K562 (cell line): Measurements from ENCODE around the gene POLR1B. TPM values are rescaled to one million over a fixed set of nuclear protein-coding genes. Genes with fewer than 3 reads are reported as not detected.

Source experiments
- ASH1L ChIP-seq: fragments of 450-650 bp; IDR thresholded peaks from 2 replicates; pipeline ENCODE4 v1.6.1; 2018; ENCODE audit warnings: borderline replicate concordance, mild to moderate bottlenecking, low read depth; ENCODE audit not compliant: partially characterized antibody
- BCOR ChIP-seq: fragments of 450-650 bp; IDR thresholded peaks from 2 replicates; pipeline ENCODE4 v1.6.1; 2016
- COPS2 ChIP-seq: fragments of 450-650 bp; conservative IDR thresholded peaks from 2 replicates; pipeline ENCODE4 v1.6.1; 2016; ENCODE audit warnings: mild to moderate bottlenecking, moderate library complexity
- FOXP1 ChIP-seq: sonication (generic); formaldehyde crosslinking; IDR thresholded peaks from 2 replicates; pipeline ENCODE4 v1.8.0; 2022; ENCODE audit warnings: mild to moderate bottlenecking, missing genetic modification reagents
- KHSRP ChIP-seq: fragments of 450-650 bp; IDR thresholded peaks from 2 replicates; pipeline ENCODE4 v1.6.1; 2017
- PCBP1 ChIP-seq: fragments of 200-400 bp; formaldehyde crosslinking; IDR thresholded peaks from 2 replicates; pipeline ENCODE4 v1.6.1; 2018; ENCODE audit warnings: mild to moderate bottlenecking, low read depth, low read length; ENCODE audit not compliant: poor library complexity, severe bottlenecking
- POU5F1 ChIP-seq: fragments of 150-350 bp; IDR thresholded peaks from 2 replicates; pipeline ENCODE4 v1.6.1; 2014; ENCODE audit warnings: borderline replicate concordance, low read length, low read depth, mild to moderate bottlenecking; ENCODE audit not compliant: partially characterized antibody
- PTRF ChIP-seq: fragments of 450-650 bp; IDR thresholded peaks from 2 replicates; pipeline ENCODE4 v1.6.1; 2016; ENCODE audit warnings: mild to moderate bottlenecking, missing genetic modification characterization, missing compliant biosample characterization
- THRAP3 ChIP-seq: fragments of 450-650 bp; IDR thresholded peaks from 2 replicates; pipeline ENCODE4 v1.6.1; 2016; ENCODE audit warnings: mild to moderate bottlenecking, inconsistent platforms, borderline replicate concordance
- XRCC3 ChIP-seq: fragments of 450-650 bp; IDR thresholded peaks from 2 replicates; pipeline ENCODE4 v1.6.1; 2017; ENCODE audit warnings: mild to moderate bottlenecking, moderate library complexity
- ZNF324 ChIP-seq: fragments of 250-450 bp; sonication (Bioruptor Pico); IDR thresholded peaks from 2 replicates; pipeline ENCODE4 v1.4.0; 2020; ENCODE audit warnings: mild to moderate bottlenecking
- polyA plus RNA-seq, 8 experiments: library from polyadenylated mRNA; depleted of rRNA in 4 of 8; stranded (reverse) in 5 of 8; unstranded in 3 of 8; fragments of >200 nt; fragmentation: Nextera tagmentation in 2 of 8; fragmentation: Illumina TruSeq in 1 of 8; extraction: Ambion mirVana in 2 of 8; extraction: Trizol in 1 of 8; gene quantifications; 2 replicates each; pipeline versions ENCODE4 v1.2.1 to v1.2.3, GENCODE V29; 2011 to 2014; ENCODE audit warnings: inconsistent platforms in 1 of 8, missing spikeins in 1 of 8
- total RNA-seq, 7 experiments: library from RNA; depleted of rRNA in 6 of 7; stranded (reverse); fragments of >200 nt in 6 of 7; fragmentation: Illumina TruSeq in 2 of 7; extraction: Trizol in 2 of 7; gene quantifications; 2 replicates each; pipeline versions ENCODE4 v1.2.1 to v1.2.3, GENCODE V29; 2011 to 2021; ENCODE audit warnings: low replicate concordance in 1 of 7
- TF ChIP-seq, protein P1 (sequence below): fragments of 450-650 bp; IDR thresholded peaks from 2 replicates; pipeline ENCODE4 v1.6.1; 2016; ENCODE audit warnings: low read depth
- TF ChIP-seq, protein P2 (sequence below): sonication (generic); formaldehyde crosslinking; IDR thresholded peaks from 2 replicates; pipeline ENCODE4 v1.8.1; 2023; ENCODE audit warnings: mild to moderate bottlenecking, missing genetic modification reagents
- TF ChIP-seq, protein P3 (sequence below): sonication (generic); formaldehyde crosslinking; IDR thresholded peaks from 2 replicates; pipeline ENCODE4 v1.8.0; 2023; ENCODE audit warnings: mild to moderate bottlenecking, missing genetic modification reagents

The POLR1B gene
- total and polyA plus RNA-seq, 9 of the 15 experiments (the other 6 are each of a cell fraction or from before 2014, with no cell fraction given): 19.8 to 55.1 (median 40.2) TPM

DNA sequence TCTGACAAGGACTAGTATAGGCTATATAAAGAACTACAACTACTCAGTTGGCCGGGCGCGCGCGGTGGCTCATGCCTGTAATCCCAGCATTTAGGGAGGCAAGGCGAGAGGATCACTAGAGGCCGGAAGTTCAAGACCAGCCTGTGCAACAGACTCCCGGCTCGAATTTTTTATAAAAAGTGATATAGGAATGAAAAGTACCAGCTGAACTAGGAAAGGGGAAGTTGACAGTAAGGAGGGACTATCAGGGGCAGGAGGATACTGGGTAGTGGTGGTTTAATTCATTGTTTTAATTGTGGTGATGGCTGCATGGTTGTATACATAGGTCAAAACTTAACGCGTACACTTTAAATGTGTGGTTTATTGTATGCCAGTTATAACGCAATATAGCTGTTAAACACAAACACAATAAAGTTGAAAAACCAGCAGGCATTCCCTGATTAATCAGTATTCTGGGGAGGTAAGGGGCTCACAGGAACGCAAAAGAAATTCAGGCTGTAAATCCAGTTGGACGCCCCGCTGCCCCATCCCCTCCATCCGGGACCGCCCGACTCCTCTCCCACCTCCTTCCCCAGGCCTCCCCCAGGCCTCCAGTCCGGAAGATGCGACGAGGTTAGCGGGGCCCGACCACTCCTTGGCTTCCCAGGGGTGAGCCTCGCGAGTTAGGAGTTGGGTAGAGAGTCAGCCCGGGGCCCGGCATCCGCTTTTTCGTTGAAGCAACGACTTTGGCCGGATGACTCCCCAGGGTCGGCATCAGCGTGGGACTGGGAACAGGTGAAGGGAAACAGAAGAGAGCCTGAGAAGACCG is 746 bp upstream of the POLR1B start (continued):
- TF ChIP-seq, protein P1, sequence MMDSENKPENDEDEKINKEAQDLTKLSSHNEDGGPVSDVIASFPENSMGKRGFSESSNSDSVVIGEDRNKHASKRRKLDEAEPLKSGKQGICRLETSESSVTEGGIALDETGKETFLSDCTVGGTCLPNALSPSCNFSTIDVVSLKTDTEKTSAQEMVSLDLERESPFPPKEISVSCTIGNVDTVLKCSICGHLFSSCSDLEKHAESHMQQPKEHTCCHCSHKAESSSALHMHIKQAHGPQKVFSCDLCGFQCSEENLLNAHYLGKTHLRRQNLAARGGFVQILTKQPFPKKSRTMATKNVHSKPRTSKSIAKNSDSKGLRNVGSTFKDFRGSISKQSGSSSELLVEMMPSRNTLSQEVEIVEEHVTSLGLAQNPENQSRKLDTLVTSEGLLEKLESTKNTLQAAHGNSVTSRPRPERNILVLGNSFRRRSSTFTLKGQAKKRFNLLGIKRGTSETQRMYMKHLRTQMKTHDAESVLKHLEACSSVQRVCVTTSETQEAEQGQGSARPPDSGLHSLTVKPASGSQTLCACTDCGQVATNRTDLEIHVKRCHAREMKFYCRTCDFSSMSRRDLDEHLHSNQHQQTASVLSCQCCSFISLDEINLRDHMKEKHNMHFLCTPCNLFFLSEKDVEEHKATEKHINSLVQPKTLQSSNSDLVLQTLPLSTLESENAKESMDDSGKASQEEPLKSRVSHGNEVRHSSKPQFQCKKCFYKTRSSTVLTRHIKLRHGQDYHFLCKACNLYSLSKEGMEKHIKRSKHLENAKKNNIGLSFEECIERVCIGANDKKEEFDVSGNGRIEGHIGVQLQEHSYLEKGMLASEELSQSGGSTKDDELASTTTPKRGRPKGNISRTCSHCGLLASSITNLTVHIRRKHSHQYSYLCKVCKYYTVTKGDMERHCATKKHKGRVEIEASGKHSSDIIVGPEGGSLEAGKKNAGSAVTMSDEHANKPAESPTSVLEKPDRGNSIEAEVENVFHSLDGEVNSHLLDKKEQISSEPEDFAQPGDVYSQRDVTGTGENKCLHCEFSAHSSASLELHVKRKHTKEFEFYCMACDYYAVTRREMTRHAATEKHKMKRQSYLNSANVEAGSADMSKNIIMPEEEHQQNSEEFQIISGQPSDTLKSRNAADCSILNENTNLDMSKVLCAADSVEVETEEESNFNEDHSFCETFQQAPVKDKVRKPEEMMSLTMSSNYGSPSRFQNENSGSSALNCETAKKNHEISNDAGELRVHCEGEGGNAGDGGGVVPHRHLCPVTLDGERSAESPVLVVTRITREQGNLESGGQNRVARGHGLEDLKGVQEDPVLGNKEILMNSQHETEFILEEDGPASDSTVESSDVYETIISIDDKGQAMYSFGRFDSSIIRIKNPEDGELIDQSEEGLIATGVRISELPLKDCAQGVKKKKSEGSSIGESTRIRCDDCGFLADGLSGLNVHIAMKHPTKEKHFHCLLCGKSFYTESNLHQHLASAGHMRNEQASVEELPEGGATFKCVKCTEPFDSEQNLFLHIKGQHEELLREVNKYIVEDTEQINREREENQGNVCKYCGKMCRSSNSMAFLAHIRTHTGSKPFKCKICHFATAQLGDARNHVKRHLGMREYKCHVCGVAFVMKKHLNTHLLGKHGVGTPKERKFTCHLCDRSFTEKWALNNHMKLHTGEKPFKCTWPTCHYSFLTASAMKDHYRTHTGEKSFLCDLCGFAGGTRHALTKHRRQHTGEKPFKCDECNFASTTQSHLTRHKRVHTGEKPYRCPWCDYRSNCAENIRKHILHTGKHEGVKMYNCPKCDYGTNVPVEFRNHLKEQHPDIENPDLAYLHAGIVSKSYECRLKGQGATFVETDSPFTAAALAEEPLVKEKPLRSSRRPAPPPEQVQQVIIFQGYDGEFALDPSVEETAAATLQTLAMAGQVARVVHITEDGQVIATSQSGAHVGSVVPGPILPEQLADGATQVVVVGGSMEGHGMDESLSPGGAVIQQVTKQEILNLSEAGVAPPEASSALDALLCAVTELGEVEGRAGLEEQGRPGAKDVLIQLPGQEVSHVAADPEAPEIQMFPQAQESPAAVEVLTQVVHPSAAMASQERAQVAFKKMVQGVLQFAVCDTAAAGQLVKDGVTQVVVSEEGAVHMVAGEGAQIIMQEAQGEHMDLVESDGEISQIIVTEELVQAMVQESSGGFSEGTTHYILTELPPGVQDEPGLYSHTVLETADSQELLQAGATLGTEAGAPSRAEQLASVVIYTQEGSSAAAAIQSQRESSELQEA: no peak
- no peak for TF ChIP-seq XRCC3
- TF ChIP-seq KHSRP: no peak
- TF ChIP-seq PTRF: no peak
- TF ChIP-seq ZNF324: no peak
- TF ChIP-seq POU5F1: no peak
- TF ChIP-seq, protein P2, sequence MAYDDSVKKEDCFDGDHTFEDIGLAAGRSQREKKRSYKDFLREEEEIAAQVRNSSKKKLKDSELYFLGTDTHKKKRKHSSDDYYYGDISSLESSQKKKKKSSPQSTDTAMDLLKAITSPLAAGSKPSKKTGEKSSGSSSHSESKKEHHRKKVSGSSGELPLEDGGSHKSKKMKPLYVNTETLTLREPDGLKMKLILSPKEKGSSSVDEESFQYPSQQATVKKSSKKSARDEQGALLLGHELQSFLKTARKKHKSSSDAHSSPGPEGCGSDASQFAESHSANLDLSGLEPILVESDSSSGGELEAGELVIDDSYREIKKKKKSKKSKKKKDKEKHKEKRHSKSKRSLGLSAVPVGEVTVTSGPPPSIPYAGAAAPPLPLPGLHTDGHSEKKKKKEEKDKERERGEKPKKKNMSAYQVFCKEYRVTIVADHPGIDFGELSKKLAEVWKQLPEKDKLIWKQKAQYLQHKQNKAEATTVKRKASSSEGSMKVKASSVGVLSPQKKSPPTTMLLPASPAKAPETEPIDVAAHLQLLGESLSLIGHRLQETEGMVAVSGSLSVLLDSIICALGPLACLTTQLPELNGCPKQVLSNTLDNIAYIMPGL (CRISPR knock-in tag): no peak
- TF ChIP-seq THRAP3: no peak
- TF ChIP-seq BCOR: no peak; the same call in 1 of the 2 replicates
- TF ChIP-seq ASH1L: peak; percentile 80
- TF ChIP-seq PCBP1: peak; percentile 21
- no peak for TF ChIP-seq COPS2
- TF ChIP-seq, protein P3, sequence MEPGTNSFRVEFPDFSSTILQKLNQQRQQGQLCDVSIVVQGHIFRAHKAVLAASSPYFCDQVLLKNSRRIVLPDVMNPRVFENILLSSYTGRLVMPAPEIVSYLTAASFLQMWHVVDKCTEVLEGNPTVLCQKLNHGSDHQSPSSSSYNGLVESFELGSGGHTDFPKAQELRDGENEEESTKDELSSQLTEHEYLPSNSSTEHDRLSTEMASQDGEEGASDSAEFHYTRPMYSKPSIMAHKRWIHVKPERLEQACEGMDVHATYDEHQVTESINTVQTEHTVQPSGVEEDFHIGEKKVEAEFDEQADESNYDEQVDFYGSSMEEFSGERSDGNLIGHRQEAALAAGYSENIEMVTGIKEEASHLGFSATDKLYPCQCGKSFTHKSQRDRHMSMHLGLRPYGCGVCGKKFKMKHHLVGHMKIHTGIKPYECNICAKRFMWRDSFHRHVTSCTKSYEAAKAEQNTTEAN (CRISPR knock-in tag): no peak
- TF ChIP-seq FOXP1: no peak; the same call in 1 of the 2 replicates
